ENCODE results near the gene BAMBI. TPM values are rescaled to one million over a fixed set of nuclear protein-coding genes. Genes with fewer than 3 reads are reported as not detected.
A peak's percentile ranks its signal among the peaks of the same experiment; 100 is the strongest.

BAMBI gene, protein sequence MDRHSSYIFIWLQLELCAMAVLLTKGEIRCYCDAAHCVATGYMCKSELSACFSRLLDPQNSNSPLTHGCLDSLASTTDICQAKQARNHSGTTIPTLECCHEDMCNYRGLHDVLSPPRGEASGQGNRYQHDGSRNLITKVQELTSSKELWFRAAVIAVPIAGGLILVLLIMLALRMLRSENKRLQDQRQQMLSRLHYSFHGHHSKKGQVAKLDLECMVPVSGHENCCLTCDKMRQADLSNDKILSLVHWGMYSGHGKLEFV
- total RNA-seq, result 1 to 10 TPM in 2 of 4 donors, under 1 TPM in 2; 0.89 to 2.9 (median 1.3) TPM
- polyA plus RNA-seq, result 1 to 10 TPM in 1 of 3 donors, under 1 TPM in 2; 0.44 to 2.0 (median 0.66) TPM
- long read RNA-seq, donor 1, result 0 reads
- long read RNA-seq, donor 2, transcript BAMBI-201 (3 exons, 1,877 nt), result major isoform, 6 of 6 reads
- long read RNA-seq, donor 2, partial matches to known transcripts, result 0 of 6 reads
- long read RNA-seq, donor 2, other reads (novel, unspliced or antisense), result 0 of 6 reads

DNA sequence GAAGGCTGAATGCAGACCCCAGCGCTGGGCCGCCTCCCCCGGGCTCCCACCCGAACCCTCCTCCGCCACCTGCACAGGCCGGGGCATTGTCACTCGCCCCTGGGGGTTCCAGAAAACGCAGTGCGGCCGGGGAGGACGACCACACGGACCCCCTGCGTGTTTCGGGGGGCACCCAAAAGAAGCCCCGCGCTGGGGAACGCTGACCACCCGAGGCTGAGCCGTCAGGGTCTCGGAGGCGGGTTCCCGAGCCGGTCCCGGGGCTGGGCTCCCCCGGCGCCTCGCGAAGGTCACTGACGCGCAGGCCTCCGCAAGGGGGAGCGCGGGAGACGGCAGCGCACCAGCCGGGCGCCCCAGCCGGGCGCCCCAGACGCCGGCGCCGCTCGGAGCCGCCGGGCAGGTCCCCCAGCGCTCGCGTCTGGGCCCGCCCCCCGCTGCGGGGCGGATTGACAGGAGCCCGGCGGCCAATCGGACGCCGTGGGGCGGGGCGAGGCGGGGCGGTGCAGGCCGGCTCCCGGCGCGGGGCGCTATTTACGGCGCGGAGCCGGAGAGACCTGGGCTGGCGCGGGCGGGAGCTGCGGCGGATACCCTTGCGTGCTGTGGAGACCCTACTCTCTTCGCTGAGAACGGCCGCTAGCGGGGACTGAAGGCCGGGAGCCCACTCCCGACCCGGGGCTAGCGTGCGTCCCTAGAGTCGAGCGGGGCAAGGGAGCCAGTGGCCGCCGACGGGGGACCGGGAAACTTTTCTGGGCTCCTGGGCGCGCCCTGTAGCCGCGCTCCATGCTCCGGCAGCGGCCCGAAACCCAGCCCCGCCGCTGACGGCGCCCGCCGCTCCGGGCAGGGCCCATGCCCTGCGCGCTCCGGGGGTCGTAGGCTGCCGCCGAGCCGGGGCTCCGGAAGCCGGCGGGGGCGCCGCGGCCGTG, at the start of gene BAMBI:
BAMBI (plus strand) TSS at position 554 of the 920 bp plus-strand sequence. CDS start 377 bp downstream, outside the sequence.
- H3K4me1 ChIP-seq, result peaks cover 12% of the 10 kb centered on the region
- DNase-seq (peak; percentile 92 to 95), ATAC-seq (peak; percentile 98 to 99 (median 99))
- WGBS, 3 donors, result 0% methylated on average over 47 to 120 of the region's 120 CpGs
- peak within 1 kb of the TSS; percentile 62 for H3K27ac ChIP-seq
- intact Hi-C loops (cut with DNase I), result loop anchor here in 1 of 2 donors (5.0 kb wide), 1 partner anchor 315 kb away; no protein-coding TSS in a partner anchor
- TF ChIP-seq, protein P1, sequence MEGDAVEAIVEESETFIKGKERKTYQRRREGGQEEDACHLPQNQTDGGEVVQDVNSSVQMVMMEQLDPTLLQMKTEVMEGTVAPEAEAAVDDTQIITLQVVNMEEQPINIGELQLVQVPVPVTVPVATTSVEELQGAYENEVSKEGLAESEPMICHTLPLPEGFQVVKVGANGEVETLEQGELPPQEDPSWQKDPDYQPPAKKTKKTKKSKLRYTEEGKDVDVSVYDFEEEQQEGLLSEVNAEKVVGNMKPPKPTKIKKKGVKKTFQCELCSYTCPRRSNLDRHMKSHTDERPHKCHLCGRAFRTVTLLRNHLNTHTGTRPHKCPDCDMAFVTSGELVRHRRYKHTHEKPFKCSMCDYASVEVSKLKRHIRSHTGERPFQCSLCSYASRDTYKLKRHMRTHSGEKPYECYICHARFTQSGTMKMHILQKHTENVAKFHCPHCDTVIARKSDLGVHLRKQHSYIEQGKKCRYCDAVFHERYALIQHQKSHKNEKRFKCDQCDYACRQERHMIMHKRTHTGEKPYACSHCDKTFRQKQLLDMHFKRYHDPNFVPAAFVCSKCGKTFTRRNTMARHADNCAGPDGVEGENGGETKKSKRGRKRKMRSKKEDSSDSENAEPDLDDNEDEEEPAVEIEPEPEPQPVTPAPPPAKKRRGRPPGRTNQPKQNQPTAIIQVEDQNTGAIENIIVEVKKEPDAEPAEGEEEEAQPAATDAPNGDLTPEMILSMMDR (IDR thresholded peaks at IDR 0.05), result peak; percentile 53
- H3K9me3 ChIP-seq, result no peaks in the 10 kb centered on the region
- H3K4me3 ChIP-seq, result peak within 1 kb of the TSS; percentile 85
- H3K27me3 ChIP-seq (ENCODE audit: insufficient read depth in 3 of 3, low read length in 2 of 3), result peaks cover 0 to 12% (median 0%) of the 10 kb centered on the region in 3 donors
- H3K36me3 ChIP-seq (ENCODE audit: insufficient read depth in 1 of 2, low read depth in 1 of 2), result no peaks in the 10 kb centered on the region

- TF ChIP-seq, protein P1 (IDR thresholded peaks at IDR 0.05), result peak; percentile 90
- ATAC-seq (peak; percentile 86 to 92 (median 88)), DNase-seq (peak; percentile 81 to 85)
- H3K27ac ChIP-seq, result no peak overlapping the region
- intact Hi-C loops (cut with DNase I), result loop anchor here in 1 of 2 donors (2.0 kb wide), 1 partner anchor 674 kb away; no protein-coding TSS in a partner anchor
- no peaks in the 10 kb centered on the region for H3K27me3 ChIP-seq (ENCODE audit: insufficient read depth in 3 of 3, low read length in 2 of 3)
- no peaks in the 10 kb centered on the region for H3K4me1 ChIP-seq
- 29 to 35% (median 33%) methylated on average over 15 of the region's 15 CpGs for WGBS, 3 donors
- no peak overlapping the region for H3K4me3 ChIP-seq
- H3K9me3 ChIP-seq, result no peaks in the 10 kb centered on the region
- H3K36me3 ChIP-seq (ENCODE audit: insufficient read depth in 1 of 2, low read depth in 1 of 2), result no peaks in the 10 kb centered on the region
Measured at GRCh38 chr10:28628184-28628893, 49.0 kb upstream of the BAMBI start.

- Histone ChIP-seq H3K27me3 (ENCODE audit: insufficient read depth in 3 of 3, low read length in 2 of 3) (no peaks in the 10 kb centered on the region), H3K4me1 (no peaks in the 10 kb centered on the region), H3K4me3 (no peak overlapping the region), H3K9me3 (no peaks in the 10 kb centered on the region), H3K36me3 (ENCODE audit: insufficient read depth in 1 of 2, low read depth in 1 of 2) (no peaks in the 10 kb centered on the region), H3K27ac (no peak overlapping the region)
- 69 to 81% (median 75%) methylated on average over 5 of the region's 5 CpGs for WGBS, 3 donors
- no peak for ATAC-seq
- no peak for DNase-seq
- intact Hi-C loops (cut with DNase I), result no loop called here
- TF ChIP-seq, protein P1 (IDR thresholded peaks at IDR 0.05), result no peak
Measured at GRCh38 chr10:28631896-28632583, 45.3 kb upstream of the BAMBI start.

- H3K36me3 ChIP-seq (ENCODE audit: insufficient read depth in 1 of 2, low read depth in 1 of 2), result no peaks in the 10 kb centered on the region
- H3K9me3 ChIP-seq, result no peaks in the 10 kb centered on the region
- TF ChIP-seq, protein P1 (IDR thresholded peaks at IDR 0.05), result no peak
- H3K4me1 ChIP-seq, result no peaks in the 10 kb centered on the region
- H3K27me3 ChIP-seq (ENCODE audit: insufficient read depth in 3 of 3, low read length in 2 of 3), result no peaks in the 10 kb centered on the region
- intact Hi-C loops (cut with DNase I), result no loop called here
- H3K4me3 ChIP-seq, result no peak overlapping the region
- H3K27ac ChIP-seq, result no peak overlapping the region
- WGBS, 3 donors, result 74 to 82% (median 82%) methylated on average over 1 of the region's 1 CpG
- DNase-seq (no peak), ATAC-seq (no peak)
Measured at GRCh38 chr10:28632584-28632945, 44.8 kb upstream of the BAMBI start.
